GM23338 (cell line): Measurements from ENCODE around the gene NECAP2. TPM values are rescaled to one million over a fixed set of nuclear protein-coding genes. Genes with fewer than 3 reads are reported as not detected.

ENCODE experiments used
- ATAC-seq: fragments of 200-7000 bp; cut with Tn5 transposase; 3 replicates; pipeline ENCODE4 v1.9.1; 2020
- DNase-seq: peaks from one replicate; pipeline ENCODE4 v3.0.0-alpha.2; 2015; ENCODE audit warnings: low spot score
- H2AFZ ChIP-seq: fragments of 200-600 bp; sonication (generic); 2 replicates; pipeline ENCODE4 v1.8.0; 2016; ENCODE audit warnings: antibody characterized with exemption, mild to moderate bottlenecking, moderate library complexity
- H3F3A ChIP-seq: fragments of 200-600 bp; sonication (generic); replicated peaks from 2 replicates; pipeline ENCODE4 v1.8.0; 2017; ENCODE audit warnings: antibody characterized with exemption, mixed run types, low read depth
- H3K27ac ChIP-seq: fragments of 200-600 bp; sonication (generic); 2 replicates; pipeline ENCODE4 v1.6.1; 2016; ENCODE audit warnings: low read depth
- H3K27me3 ChIP-seq: fragments of 200-600 bp; sonication (generic); 2 replicates; pipeline ENCODE4 v1.8.0; 2016; ENCODE audit warnings: mild to moderate bottlenecking, mixed run types, moderate library complexity; ENCODE audit not compliant: insufficient read depth
- H3K36me3 ChIP-seq: fragments of 200-600 bp; sonication (generic); 2 replicates; pipeline ENCODE4 v1.8.0; 2016; ENCODE audit warnings: mild to moderate bottlenecking; ENCODE audit not compliant: insufficient read depth
- H3K4me1 ChIP-seq: fragments of 200-600 bp; sonication (generic); 2 replicates; pipeline ENCODE4 v1.8.0; 2016; ENCODE audit warnings: mild to moderate bottlenecking, moderate library complexity; ENCODE audit not compliant: insufficient read depth
- H3K4me2 ChIP-seq: fragments of 200-600 bp; sonication (generic); 2 replicates; pipeline ENCODE4 v1.7.1; 2017; ENCODE audit warnings: mixed run types
- H3K4me3 ChIP-seq: fragments of 200-600 bp; sonication (generic); 2 replicates; pipeline ENCODE4 v1.6.1; 2016; ENCODE audit warnings: mixed run types
- H3K79me2 ChIP-seq: fragments of 200-600 bp; sonication (generic); replicated peaks from 2 replicates; pipeline ENCODE4 v1.8.0; 2017; ENCODE audit warnings: mild to moderate bottlenecking; ENCODE audit not compliant: insufficient read depth
- H3K9me2 ChIP-seq: fragments of 200-600 bp; sonication (generic); 2 replicates; pipeline ENCODE4 v1.8.0; 2017; ENCODE audit not compliant: insufficient read depth
- H4K20me1 ChIP-seq: fragments of 200-600 bp; sonication (generic); replicated peaks from 2 replicates; pipeline ENCODE4 v1.8.0; 2017; ENCODE audit warnings: mild to moderate bottlenecking; ENCODE audit not compliant: insufficient read depth
- H3K27ac Mint-ChIP-seq: 2 replicates; pipeline ENCODE4 v1.8.0; 2020; ENCODE audit warnings: inconsistent platforms, mild to moderate bottlenecking, moderate library complexity, mixed read lengths
- H3K27me3 Mint-ChIP-seq: 3 replicates; pipeline ENCODE4 v1.8.0; 2022; ENCODE audit warnings: low read depth, mild to moderate bottlenecking, moderate library complexity, mixed read lengths, inconsistent platforms; ENCODE audit not compliant: insufficient read depth, poor library complexity
- H3K36me3 Mint-ChIP-seq: 3 replicates; pipeline ENCODE4 v1.8.0; 2021; ENCODE audit warnings: low read depth, mild to moderate bottlenecking, inconsistent platforms, moderate library complexity, mixed read lengths
- H3K4me1 Mint-ChIP-seq: 3 replicates; pipeline ENCODE4 v1.8.0; 2020; ENCODE audit warnings: mild to moderate bottlenecking, inconsistent platforms, mixed read lengths
- H3K4me3 Mint-ChIP-seq: 3 replicates; pipeline ENCODE4 v1.8.0; 2021; ENCODE audit warnings: moderate library complexity, mild to moderate bottlenecking, inconsistent platforms, mixed read lengths
- H3K9me3 Mint-ChIP-seq: 3 replicates; pipeline ENCODE4 v1.8.0; 2020; ENCODE audit warnings: moderate library complexity, mild to moderate bottlenecking, inconsistent platforms, mixed read lengths
- CREB1 ChIP-seq: fragments of 250-450 bp; sonication (Bioruptor Pico); IDR thresholded peaks from 2 replicates; pipeline ENCODE4 v1.5.0; 2020; ENCODE audit warnings: low read depth, mild to moderate bottlenecking, moderate library complexity
- ETS1 ChIP-seq: IDR thresholded peaks from 2 replicates; pipeline ENCODE4 v1.6.1; 2016; ENCODE audit warnings: antibody characterized with exemption
- EZH2phosphoT487 ChIP-seq: fragments of 200-600 bp; sonication (generic); IDR thresholded peaks from one replicate; pipeline ENCODE4 v1.8.1; 2018; ENCODE audit warnings: antibody characterized with exemption; ENCODE audit not compliant: unreplicated experiment
- JUNB ChIP-seq: IDR thresholded peaks from one replicate; pipeline ENCODE4 v1.6.1; 2016; ENCODE audit warnings: antibody characterized with exemption; ENCODE audit not compliant: unreplicated experiment
- NANOG ChIP-seq: IDR thresholded peaks from 2 replicates; pipeline ENCODE4 v1.6.1; 2016; ENCODE audit warnings: antibody characterized with exemption, borderline replicate concordance
- POLR2AphosphoS5 ChIP-seq: IDR thresholded peaks from 2 replicates; pipeline ENCODE4 v1.6.1; 2016; ENCODE audit warnings: antibody characterized with exemption, low read depth
- REST ChIP-seq: IDR thresholded peaks from one replicate; pipeline ENCODE4 v1.6.1; 2018; ENCODE audit warnings: antibody characterized with exemption; ENCODE audit not compliant: unreplicated experiment
- STAT1 ChIP-seq: IDR thresholded peaks from one replicate; pipeline ENCODE4 v1.6.1; 2016; ENCODE audit warnings: antibody characterized with exemption; ENCODE audit not compliant: unreplicated experiment
- ZNF114 ChIP-seq: fragments of 250-450 bp; sonication (Bioruptor Pico); IDR thresholded peaks from 2 replicates; pipeline ENCODE4 v1.5.0; 2020; ENCODE audit warnings: mild to moderate bottlenecking, moderate library complexity
- ZNF331 ChIP-seq: fragments of 250-450 bp; sonication (Bioruptor Pico); IDR thresholded peaks from 2 replicates; pipeline ENCODE4 v1.5.0; 2020; ENCODE audit warnings: low read depth, mild to moderate bottlenecking, moderate library complexity
- ZNF462 ChIP-seq: fragments of 250-450 bp; sonication (Bioruptor Pico); IDR thresholded peaks from 2 replicates; pipeline ENCODE4 v1.5.0; 2020; ENCODE audit warnings: mild to moderate bottlenecking, moderate library complexity
- polyA plus RNA-seq: library from polyadenylated mRNA; unstranded; fragments of >200 nt; fragmentation: Nextera tagmentation; extraction: Ambion mirVana; gene quantifications from 2 replicates; pipeline ENCODE4 v1.2.1, GENCODE V29; 2016
- total RNA-seq: library from RNA; depleted of rRNA; stranded (reverse); fragments of >200 nt; shearing (Covaris generic); gene quantifications from 2 replicates; pipeline ENCODE4 v1.2.3, GENCODE V29; 2014

The NECAP2 gene
- total and polyA plus RNA-seq, 2 experiments from 2014 or later, result 20.2 to 28.9 TPM

GRCh38 chr1:16421201-16421600 is 19.3 kb upstream of the NECAP2 start:
- Histone ChIP-seq H3K27me3 (no peaks in the 10 kb centered on the region), H3K79me2 (no peaks in the 10 kb centered on the region), H3K27ac (no peak overlapping the region), H4K20me1 (no peaks in the 10 kb centered on the region), H3K4me1 (no peaks in the 10 kb centered on the region; the same call in 1 of the 2 replicates), H3F3A (no peaks in the 10 kb centered on the region), H3K4me3 (no peak overlapping the region), H3K9me2 (no peaks in the 10 kb centered on the region), H3K36me3 (no peaks in the 10 kb centered on the region), H3K4me2 (no peak overlapping the region), H2AFZ (no peak overlapping the region)
- no peaks in the 10 kb centered on the region; the same call in 2 of the 3 replicates for H3K9me3 Mint-ChIP-seq
- TF ChIP-seq ZNF114 (CRISPR knock-in tag), result no peak
- no peak overlapping the region for H3K27ac Mint-ChIP-seq
- ATAC-seq, result no peak
- no peak overlapping the region for H3K4me3 Mint-ChIP-seq
- DNase-seq, result no peak
- H3K36me3 Mint-ChIP-seq, result no peaks in the 10 kb centered on the region
- H3K27me3 Mint-ChIP-seq, result peaks cover 6% of the 10 kb centered on the region
- peaks cover 13% of the 10 kb centered on the region for H3K4me1 Mint-ChIP-seq

GRCh38 chr1:16422041-16422440 is 18.5 kb upstream of the NECAP2 start:
- no peaks in the 10 kb centered on the region for H3K9me2 ChIP-seq
- no peak overlapping the region for H3K4me3 ChIP-seq
- no peak overlapping the region for H2AFZ ChIP-seq
- no peaks in the 10 kb centered on the region; the same call in 1 of the 2 replicates for H3K4me1 ChIP-seq
- no peaks in the 10 kb centered on the region for H3K79me2 ChIP-seq
- no peak overlapping the region for H3K27ac ChIP-seq
- no peak for DNase-seq
- H3K4me3 Mint-ChIP-seq, result no peak overlapping the region
- no peak overlapping the region for H3K4me2 ChIP-seq
- no peaks in the 10 kb centered on the region for H3K36me3 ChIP-seq
- no peaks in the 10 kb centered on the region for H4K20me1 ChIP-seq
- ATAC-seq, result no peak
- no peaks in the 10 kb centered on the region; the same call in 2 of the 3 replicates for H3K9me3 Mint-ChIP-seq
- no peak overlapping the region for H3K27ac Mint-ChIP-seq
- no peaks in the 10 kb centered on the region for H3K36me3 Mint-ChIP-seq
- no peaks in the 10 kb centered on the region for H3K27me3 ChIP-seq
- peaks cover 6% of the 10 kb centered on the region for H3K27me3 Mint-ChIP-seq
- peaks cover 13% of the 10 kb centered on the region for H3K4me1 Mint-ChIP-seq
- H3F3A ChIP-seq, result no peaks in the 10 kb centered on the region
- TF ChIP-seq STAT1, result no peak
- no peak for TF ChIP-seq POLR2AphosphoS5
- TF ChIP-seq NANOG, result no peak
- TF ChIP-seq EZH2phosphoT487, result no peak
- no peak for TF ChIP-seq JUNB
- no peak for TF ChIP-seq ZNF462
- no peak for TF ChIP-seq REST
- no peak for TF ChIP-seq ETS1
- no peak for TF ChIP-seq ZNF331 (CRISPR knock-in tag)
- TF ChIP-seq CREB1 (CRISPR knock-in tag), result no peak
